Measurements from ENCODE around the gene TMEM240. TPM values are rescaled to one million over a fixed set of nuclear protein-coding genes. Genes with fewer than 3 reads are reported as not detected.

TMEM240 gene
- total and polyA plus RNA-seq, 2 of the 8 experiments (the other 6 are each of a cell fraction or from before 2014, with no cell fraction given), result 3.6 to 5.7 TPM

- H3K18ac ChIP-seq (ENCODE audit: extremely low read depth, low read length), result no peak overlapping the region
- peaks cover 0 to 13% of the 10 kb centered on the region in 2 experiments; a peak in 1 of 4 replicates for H3K79me2 ChIP-seq (ENCODE audit: control insufficient read depth in 1 of 2, insufficient read depth in 2 of 2, low read length in 2 of 2)
- no peak for FAIRE-seq
These were observed 16.1 kb upstream of the TMEM240 start for GRCh38 chr1:1556505-1556904.

More at GRCh38 chr1:1556505-1556904, 16.1 kb upstream of the TMEM240 start:
- WGBS, 2 experiments (ENCODE audit: extremely low coverage in 1 of 2, insufficient coverage in 1 of 2, insufficient read length in 1 of 2, insufficient replicate concordance in 2 of 2, low coverage in 1 of 2, low lambda C conversion rate in 2 of 2, missing lambda C conversion rate in 1 of 2), result 96% methylated on average over 6 of the region's 6 CpGs; no CpG with 5 or more reads in 1 of the 2 experiments
- Histone ChIP-seq H4K8ac (ENCODE audit: extremely low read depth, insufficient read depth, low read length) (no peak overlapping the region), H2AFZ (ENCODE audit: low read length) (no peak overlapping the region), H4K20me1 (replicated peaks in 1 of 2; ENCODE audit: control insufficient read depth in 1 of 2, insufficient read depth in 2 of 2, low read length in 2 of 2) (peaks cover 6 to 22% of the 10 kb centered on the region in 2 experiments), H4K5ac (ENCODE audit: insufficient read length, low read depth, low read length) (no peak overlapping the region), H3K9ac (replicated peaks in 1 of 4; ENCODE audit: extremely low read depth in 1 of 4, low read depth in 3 of 4, low read length in 3 of 4) (no peak overlapping the region), H2BK120ac (replicated peaks; ENCODE audit: low read depth, low read length) (no peak overlapping the region), H2BK20ac (ENCODE audit: low read length) (no peak overlapping the region), H3K14ac (ENCODE audit: insufficient read length) (no peak overlapping the region), H2BK12ac (ENCODE audit: low read depth, low read length) (no peak overlapping the region), H3K23me2 (ENCODE audit: low read depth, low read length) (no peaks in the 10 kb centered on the region), H2AK5ac (ENCODE audit: low read depth, low read length) (no peak overlapping the region), H3K4me2 (ENCODE audit: insufficient read depth in 1 of 2, low read depth in 2 of 2, low read length in 2 of 2) (no peak overlapping the region), H3K4ac (replicated peaks; ENCODE audit: insufficient read length, low read depth, low read length) (no peak overlapping the region), H3K23ac (ENCODE audit: insufficient read length) (no peak overlapping the region), H3K4me3 (ENCODE audit: extremely low read depth in 1 of 4, insufficient read depth in 2 of 4, low read depth in 3 of 4, low read length in 4 of 4) (no peak overlapping the region), H3K4me1 (replicated peaks in 1 of 4; ENCODE audit: control insufficient read depth in 3 of 4, insufficient read depth in 4 of 4, low read length in 3 of 4) (no peaks in the 10 kb centered on the region; a peak in 2 of 7 replicates), H3K36me3 (ENCODE audit: control insufficient read depth in 2 of 4, insufficient read depth in 4 of 4, low read length in 3 of 4) (peaks cover 0 to 9% (median 2%) of the 10 kb centered on the region in 4 experiments; a peak in 4 of 8 replicates), H3K56ac (replicated peaks; ENCODE audit: insufficient read length, low read depth, low read length) (no peak overlapping the region), H3K27ac (ENCODE audit: low read depth, low read length) (no peak overlapping the region), H2BK15ac (ENCODE audit: low read length) (no peak overlapping the region), H2BK5ac (ENCODE audit: low read depth, low read length) (no peak overlapping the region), H3K9me3 (ENCODE audit: insufficient read depth in 2 of 2, low read depth in 1 of 2, low read length in 1 of 2) (no peaks in the 10 kb centered on the region), H3K27me3 (replicated peaks in 1 of 4; ENCODE audit: control insufficient read depth in 3 of 4, extremely low read depth in 1 of 4, insufficient read depth in 3 of 4, low read length in 3 of 4) (no peaks in the 10 kb centered on the region), H4K91ac (replicated peaks; ENCODE audit: insufficient read length, low read length) (no peak overlapping the region), H3K79me1 (ENCODE audit: low read depth, low read length) (peaks cover 6% of the 10 kb centered on the region)
- POLR2A ChIA-PET (ENCODE audit: partially characterized antibody), result interaction anchor here (0.6 to 23.0 kb wide), 5 partner anchors 4 to 614 kb away, joined by 3 to 367 read pairs (median 3); partner anchors contain the start of gene MIB2
- TF ChIP-seq SP1 (IDR thresholded peaks at IDR 0.05; ENCODE audit: low read depth, low read length) (no peak), KDM5A (IDR thresholded peaks at IDR 0.05; ENCODE audit: low read length) (no peak), YY1 (IDR thresholded peaks at IDR 0.05; ENCODE audit: low read depth, low read length) (no peak), POLR2A (IDR thresholded peaks at IDR 0.05; ENCODE audit: control extremely low read depth in 1 of 2, low read depth in 2 of 2, low read length in 2 of 2) (no peak), CHD1 (IDR thresholded peaks at IDR 0.05; ENCODE audit: low read depth, low read length) (no peak), CBX5 (IDR thresholded peaks at IDR 0.05; ENCODE audit: low read depth, low read length) (no peak), JUND (IDR thresholded peaks at IDR 0.05; ENCODE audit: low read length) (no peak), ATF2 (IDR thresholded peaks at IDR 0.05; ENCODE audit: low read length) (no peak), USF2 (IDR thresholded peaks at IDR 0.05; ENCODE audit: low read length) (no peak), CTBP2 (IDR thresholded peaks at IDR 0.05; ENCODE audit: borderline replicate concordance, insufficient read depth, insufficient read length, low read length) (no peak), NRF1 (IDR thresholded peaks at IDR 0.05; ENCODE audit: low read depth, low read length) (no peak)
- CTCF ChIA-PET (ENCODE audit: partially characterized antibody), result interaction anchor here (0.6 to 2.1 kb wide), 7 partner anchors 9 to 1632 kb away, joined by 3 to 15 read pairs (median 4); no protein-coding TSS in a partner anchor
- no peak for DNase-seq (ENCODE audit: low read depth in 1 of 2, low spot score in 2 of 2)
